GM19238 (cell line): ENCODE data around the gene SLC66A2.
A peak's percentile ranks its signal among the peaks of the same experiment; 100 is the strongest.
"Not testable (repeated sequence)": the region's sequence is repeated elsewhere in the genome, so short reads cannot be mapped to it uniquely, and the experiment has no call there.

Experiments used
- DNase-seq: peaks from one replicate; pipeline ENCODE4 v3.0.0; 2011; ENCODE audit warnings: low spot score; ENCODE audit not compliant: insufficient read length

SLC66A2 gene

DNA sequence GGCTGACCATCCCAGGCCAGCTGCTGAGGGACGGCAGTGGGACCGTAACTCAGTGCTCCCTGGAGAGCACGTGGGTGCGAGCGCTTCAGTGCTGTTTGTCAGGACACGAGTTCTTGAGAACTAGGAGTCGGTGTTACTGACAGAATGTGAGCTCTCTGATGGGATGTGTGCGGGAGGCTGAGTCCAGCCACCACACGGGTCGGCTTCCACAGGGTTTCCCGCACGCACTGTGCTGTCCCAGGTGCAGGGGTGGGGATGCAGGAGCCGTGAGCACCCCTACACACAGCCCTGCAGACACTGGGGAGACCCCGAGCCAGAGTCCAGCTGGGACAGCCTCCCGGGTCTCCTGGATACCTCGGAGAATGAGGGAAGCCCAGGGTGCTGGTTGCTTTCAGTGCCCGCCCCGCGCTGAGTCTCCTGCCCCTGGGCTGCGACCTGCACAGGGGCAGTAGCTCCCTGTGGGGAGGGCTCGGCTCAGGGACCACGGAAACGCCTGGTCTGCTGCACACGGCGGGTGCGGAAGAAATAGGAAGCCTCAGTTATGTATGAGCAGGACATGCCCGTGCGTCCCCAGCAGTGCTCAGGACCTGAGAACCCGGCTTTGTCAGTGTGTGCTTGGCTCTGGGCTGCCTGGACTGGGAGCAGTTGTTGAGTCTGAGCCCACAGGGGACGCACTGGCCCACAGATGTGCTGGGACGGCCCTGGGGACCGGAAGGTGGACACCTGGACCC is 82.5 kb downstream of the SLC66A2 start:
- DNase-seq = no peak

DNA sequence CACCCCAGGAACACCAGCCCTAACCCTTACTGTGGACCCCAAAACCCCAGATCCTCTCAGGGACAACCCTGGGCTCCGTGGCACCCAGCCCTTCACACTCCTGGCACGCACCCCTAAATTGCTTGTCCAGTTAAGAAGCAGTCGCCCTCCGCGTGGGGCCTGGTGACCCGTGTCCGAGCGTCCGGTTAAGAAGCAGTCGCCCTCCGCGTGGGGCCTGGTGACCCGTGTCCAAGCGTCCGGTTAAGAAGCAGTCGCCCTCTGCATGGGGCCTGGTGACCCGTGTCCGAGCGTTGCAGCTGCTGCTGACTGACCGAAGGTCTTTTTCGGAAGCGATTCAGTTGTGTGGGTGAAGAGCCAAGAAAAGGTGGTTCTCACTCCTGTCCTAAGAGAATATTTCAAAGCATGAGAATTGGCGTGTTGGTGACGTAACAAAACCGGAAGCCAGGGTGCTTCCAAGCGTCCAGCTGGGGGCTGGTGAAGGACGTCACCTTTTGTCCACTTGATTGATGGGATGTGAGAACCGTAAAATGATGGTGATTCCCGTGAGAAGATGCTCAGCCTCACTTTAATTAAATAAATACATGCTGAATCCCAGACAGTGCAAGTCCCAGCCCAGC is 83.2 kb downstream of the SLC66A2 start:
- DNase-seq = no peak

DNA sequence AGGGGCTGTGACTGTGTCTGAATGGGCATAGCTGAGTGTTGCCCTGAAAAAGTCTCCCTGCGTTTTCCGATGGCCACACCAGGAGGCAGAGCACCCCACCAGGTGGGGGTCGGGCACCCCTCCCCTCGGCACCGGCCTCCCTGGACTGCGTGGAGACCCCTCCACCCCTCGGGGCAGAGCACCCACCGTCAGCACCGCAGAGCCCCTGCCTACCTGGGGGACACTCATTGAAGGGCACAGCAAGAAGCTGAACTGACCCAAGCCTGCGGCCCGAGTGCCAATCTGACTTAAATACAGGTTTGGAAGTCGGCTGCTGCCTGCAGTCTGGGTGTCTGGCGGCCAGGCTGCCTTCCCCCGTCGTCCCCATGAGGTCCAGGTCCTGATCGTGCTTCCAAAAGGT is 83.8 kb downstream of the SLC66A2 start:
- no peak for DNase-seq

DNA sequence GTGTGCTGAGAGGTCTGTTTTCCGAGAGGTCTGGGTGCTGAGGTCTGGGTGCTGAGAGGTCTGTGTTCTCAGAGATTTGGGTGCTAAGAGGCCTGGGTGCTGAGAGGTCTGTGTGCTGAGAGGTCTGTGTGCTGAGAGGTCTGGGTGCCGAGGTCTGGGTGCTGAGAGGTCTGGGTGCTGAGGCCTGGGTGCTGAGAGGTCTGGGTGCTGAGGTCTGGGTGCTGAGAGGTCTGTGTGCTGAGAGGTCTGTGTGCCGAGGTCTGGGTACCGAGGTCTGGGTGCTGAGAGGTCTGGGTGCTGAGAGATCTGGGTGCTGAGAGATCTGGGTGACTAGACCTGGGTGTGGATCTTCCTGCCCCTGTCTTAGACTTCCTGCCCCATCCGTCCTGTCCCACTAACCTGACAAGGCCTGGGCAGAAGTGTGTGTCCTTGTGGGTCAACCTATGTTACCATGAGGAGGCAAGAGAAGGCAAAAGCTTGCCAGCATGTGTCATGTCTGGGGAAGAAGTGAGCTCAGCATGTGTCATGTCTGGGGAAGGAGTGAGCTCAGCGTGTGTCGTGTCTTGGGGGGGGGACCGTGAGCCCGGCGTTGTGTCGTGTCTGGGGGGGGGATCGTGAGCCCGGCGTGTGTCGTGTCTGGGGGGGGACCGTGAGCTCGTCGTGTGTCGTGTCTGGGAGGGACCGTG is 84.4 kb downstream of the SLC66A2 start:
- no peak for DNase-seq

DNA sequence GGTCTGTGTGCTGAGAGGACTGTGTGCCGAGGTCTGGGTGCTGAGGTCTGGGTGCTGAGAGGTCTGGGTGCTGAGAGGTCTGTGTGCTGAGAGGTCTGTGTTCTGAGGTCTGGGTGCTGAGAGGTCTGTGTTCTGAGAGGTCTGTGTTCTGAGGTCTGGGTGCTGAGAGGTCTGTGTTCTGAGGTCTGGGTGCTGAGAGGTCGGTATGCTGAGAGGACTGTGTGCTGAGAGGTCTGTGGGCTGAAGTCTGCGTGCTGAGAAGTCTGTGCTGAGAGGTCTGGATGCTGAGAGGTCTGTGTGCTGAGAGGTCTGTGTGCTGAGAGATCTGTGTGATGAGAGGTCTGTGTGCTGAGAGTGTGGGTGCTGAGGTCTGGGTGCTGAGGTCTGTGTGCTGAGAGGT is 85.5 kb downstream of the SLC66A2 start:
- DNase-seq = not testable (repeated sequence)

DNA sequence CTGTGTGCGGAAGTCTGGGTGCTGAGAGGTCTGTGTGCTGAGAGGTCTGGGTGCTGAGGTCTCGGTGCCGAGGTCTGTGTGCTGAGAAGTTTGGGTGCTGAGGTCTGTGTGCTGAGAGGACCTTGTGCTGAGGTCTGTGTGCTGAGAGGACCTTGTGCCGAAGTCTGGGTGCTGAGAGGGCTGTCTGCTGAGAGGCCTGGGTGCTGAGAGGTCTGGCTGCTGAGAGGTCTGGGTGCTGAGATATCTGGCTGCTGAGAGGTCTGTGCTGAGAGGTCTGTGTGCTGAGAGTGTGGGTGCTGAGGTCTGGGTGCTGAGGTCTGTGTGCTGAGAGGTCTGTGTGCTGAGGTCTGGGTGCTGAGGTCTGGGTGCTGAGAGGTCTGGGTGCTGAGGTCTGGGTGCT is 86.5 kb downstream of the SLC66A2 start:
- not testable (repeated sequence) for DNase-seq

DNA sequence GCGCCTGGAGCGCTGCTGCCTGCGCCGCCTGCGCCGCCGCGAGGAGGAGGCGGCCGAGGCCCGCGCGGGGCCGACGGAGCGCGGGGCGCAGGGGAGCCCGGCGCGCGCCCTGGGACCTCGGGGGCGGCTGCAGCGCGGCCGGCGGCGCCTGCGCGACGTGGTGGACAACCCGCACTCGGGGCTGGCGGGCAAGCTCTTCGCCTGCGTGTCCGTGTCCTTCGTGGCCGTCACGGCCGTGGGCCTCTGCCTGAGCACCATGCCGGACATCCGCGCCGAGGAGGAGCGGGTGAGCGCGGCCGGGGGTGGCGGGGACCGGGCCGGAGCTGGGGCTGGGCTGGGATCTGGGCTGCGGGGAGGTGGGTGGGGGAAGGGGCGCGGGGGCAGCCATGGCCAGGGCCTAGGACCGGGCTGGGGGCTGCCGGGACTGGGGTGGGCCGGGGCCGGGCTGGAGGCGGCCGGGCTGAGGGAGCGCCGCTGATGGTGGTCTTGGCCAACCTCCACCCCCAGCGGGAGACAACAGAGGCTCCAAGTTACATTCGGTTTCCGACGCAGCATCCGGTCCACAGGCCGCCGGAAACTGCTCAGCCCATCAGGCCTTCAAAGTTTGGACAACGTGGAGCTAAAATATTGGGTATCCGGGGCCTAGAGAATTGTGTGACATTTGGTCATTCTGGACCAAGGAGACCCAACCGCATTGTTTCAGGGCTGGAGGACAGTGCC is 87.3 kb downstream of the SLC66A2 start:
- DNase-seq = no peak

DNA sequence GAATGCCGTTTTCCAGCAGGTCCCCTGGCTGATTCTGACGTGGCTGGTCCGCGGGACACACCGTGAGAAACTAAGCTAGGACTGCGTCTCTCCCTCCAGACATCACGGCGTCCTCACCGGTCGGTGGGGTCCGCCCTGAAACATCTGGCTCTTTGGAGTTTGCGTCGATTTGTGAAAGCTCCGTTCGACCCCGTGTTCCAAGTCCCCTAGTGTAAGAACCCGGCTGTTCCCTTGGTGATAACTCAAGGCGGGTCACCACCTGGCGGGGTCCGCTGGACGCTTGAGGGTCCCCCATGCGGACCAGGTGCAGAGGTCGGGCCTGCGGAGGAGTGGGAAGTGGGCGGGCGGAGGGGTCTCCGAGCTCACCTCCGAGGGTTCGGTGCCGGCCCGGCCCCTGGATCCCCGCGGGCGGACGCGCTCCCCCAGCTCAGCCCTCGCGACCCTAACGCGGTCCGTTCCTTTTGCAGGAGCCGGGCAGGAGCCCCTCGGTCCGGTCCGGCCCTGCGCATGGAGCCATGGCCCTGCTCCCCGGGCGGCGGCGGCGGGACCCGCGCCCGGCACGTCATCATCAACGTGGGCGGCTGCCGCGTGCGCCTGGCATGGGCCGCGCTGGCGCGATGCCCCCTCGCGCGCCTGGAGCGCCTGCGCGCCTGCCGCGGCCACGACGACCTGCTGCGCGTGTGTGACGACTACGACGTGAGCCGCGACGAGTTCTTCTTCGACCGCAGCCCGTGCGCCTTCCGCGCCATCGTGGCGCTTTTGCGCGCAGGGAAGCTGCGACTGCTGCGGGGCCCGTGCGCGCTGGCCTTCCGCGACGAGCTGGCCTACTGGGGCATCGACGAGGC is 88.1 kb downstream of the SLC66A2 start:
- no peak for DNase-seq

DNA sequence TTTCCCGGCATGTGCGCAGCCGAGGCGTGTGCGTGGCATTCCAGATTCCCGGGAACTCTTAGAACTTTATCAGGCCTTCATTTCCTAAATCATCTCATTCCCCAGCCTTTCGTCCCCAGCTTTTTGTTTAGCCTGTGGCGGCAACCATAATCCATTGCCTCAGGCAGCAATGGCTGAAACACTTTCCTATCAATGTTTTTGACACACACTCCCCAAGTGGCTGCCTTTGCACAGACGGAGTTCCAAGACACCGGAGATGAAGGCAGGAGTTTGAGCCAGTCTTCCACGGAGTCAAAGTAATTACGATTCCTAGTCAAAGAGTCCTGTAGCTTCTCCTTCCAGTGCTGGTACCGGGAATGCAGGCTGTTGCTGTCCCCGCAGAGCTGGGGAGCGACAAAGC is 88.9 kb downstream of the SLC66A2 start:
- DNase-seq = no peak

DNA sequence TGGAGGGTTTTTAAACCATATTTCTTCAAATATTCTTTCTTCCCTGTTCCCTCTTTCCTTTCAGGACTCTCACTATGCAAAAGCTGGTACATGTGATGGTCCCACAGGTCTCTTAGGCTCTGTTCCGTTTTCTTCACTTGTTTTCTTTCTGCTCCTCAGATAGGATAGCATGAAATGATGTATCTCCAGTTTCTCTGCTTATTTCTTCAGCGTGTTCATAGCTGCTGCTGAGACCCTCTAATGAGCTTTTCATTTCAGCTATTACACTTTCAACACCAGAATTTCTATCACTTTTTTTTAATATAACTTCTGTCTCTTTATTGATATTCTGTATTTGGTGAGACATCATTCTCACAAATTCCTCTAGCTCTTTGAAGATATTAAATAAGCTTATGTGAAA is 89.8 kb downstream of the SLC66A2 start:
- DNase-seq = no peak

DNA sequence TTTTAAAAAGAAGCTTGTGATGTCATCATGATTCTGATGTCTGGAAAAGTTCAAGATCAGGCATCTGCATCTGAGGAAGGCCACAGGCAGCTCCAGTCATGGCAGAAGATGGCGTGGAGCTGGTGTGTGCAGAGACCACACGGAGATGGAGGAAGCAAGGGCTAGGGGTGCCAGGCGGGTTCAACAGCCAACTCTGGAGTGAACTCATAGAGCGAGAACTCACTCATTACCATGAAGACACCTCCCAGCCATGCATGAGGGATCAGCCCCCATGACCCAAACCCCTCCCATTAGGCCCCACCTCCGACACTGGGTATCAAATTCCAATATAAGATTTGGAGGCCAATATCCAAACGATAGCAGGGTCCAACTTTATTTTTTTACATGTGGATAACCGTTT is 92.1 kb downstream of the SLC66A2 start:
- no peak for DNase-seq

DNA sequence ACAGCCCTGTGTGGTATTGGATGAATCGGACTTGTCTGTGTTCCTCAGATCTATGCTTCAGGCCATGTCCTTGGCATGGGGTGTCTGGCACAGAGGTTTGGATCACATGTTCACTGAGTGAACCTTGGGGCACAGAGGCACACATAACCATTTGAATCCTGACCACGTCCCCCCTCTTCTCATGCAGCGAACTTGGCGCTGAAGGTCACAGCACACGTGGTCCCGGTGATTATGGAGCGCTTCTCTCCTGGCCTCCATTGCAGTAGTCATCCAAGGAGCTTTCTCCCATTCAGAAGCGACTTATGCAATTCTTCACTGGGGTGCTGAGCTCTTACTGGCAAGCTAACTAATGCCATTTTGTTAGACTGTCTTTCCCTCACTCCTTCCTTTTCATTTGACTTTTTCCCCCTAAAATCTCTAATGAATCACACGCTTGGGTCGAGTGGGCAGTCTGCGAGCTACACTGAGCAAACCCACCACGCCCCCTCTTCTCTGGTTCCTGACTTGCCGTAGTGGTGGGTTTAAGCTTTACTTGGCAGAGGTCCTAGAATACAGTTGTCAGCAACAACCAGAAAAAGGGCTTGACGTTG is 94.3 kb downstream of the SLC66A2 start:
- DNase-seq = no peak

DNA sequence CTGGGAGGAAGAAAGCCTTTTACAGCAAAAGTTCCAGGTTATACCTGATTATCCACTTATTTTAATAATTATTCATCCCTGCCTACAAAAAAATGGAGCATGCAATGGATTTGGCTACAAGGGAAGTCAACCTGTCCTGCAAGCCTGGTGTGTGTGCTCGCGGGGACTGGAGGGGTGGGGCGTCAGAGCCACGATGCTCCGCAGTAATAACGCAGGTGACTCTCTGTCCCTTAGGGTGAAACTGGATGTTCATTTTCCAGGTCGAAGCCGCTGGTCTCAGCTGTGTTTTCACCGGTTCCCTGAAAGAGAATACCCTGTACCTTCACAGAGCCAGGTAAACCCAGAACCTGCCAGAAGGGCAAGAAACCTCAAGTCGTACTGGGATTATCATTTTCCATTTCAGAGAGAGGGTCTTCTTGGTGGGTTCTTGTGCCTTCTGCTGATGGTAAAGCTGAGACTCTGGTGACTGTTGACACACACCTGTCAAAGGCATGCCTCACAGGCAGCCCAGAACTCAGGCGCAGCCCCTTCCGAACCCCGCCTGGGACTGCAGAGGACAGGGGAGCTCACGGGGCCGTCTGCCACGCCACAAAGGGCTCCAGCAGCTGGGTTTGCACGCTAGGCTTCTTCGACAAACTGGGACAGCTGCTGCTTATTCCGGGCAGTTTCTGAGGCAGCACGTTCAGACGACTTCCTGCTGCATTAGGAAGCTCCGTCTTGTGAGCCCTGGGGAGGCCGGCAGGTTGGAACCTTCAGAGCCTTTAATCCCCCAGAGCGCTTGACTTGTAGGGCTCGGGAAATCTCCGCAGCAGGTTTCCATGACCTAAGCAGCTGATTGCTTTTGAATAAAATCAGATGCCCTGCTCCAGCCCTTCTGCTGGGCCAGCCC is 95.1 kb downstream of the SLC66A2 start:
- DNase-seq = peak; percentile 77

DNA sequence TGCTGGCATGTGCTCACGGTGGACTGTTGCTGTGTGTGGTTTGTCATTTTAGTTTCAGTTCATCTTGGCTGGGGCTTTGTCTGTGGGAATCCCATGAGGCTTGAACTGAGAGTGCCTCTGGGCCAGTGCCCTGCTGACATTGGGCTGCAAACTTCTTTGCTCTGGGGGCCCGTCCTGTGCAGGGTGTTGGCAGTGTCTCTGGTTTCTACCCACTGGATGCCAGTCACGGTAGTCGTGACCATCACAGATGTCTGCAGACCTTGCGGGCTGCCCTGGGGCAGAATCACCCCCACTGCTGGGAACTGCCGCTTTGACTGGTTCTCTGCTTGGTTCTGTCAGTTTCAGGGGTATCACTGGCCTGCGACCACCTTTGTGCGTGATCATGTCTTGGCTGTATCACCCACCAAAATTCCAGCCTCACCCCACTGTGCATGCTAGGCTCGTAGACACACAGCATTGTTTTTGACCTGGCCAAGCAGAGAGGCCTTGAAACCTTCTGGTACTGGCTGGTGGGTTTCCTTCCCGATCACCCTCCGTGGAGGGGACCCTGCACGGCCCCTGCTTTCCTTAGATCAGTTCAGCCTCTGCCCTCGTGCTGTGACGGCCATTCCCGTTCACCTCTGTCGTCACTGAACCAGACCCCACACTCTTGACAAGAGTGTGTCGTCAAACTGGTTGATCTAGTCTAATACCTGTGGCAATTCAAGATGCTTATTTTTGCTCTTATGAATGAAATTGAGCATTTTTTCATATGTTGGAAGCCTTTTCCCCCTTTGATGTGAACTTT is 96.1 kb downstream of the SLC66A2 start:
- peak; percentile 66 for DNase-seq

DNA sequence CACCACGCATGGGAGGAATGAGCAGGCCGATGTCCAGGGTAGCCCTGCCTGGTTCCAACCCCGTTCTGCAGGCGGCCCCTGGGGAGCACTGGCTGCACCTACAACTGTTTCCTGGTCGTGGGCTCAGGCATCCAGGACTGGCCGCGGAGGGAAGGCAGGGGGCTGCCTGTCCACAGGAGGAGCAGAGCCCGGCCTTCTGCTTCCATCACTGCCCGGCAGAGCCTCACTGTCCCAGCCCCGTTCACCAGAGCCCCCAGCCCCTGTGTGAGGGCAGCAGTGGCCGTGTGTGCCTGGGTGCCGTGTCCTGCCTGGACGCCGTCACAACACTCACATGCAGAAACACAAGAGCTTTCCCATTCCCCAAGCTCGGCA is 97.5 kb downstream of the SLC66A2 start:
- DNase-seq = no peak

DNA sequence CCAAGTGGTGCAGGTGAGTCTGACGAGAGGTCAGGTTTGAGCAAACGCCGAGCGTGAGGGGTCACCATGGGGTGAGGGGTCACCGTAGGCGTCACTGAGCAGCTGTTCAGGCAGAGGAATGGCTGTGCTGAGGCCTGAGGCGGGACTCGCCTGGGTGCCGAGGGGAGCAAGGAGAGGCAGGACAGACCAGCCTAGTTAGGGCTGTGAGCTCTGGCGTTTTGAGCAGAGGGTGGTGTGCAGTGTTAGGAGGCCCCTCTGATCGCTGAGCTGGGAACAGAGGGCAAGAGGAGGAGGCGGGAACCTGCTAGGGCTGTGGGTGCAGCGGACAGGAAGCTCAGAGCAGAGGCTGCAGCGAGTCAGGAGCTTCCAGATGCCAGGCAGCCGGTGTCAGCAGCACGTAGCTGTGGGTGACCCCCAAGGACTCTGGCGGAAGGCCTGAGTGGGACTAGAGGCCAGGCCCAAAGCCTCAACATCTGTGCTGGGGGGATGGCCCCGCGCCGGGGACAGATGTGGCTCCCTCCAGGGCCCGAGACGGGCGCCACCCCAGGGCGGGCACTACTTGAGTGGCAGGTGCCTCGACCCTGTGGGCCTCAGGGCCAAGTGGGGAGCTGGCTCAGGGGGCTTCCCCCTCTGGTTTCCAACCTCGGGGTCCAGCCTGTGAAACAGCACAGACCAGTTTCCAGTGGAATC is 98.0 kb downstream of the SLC66A2 start:
- DNase-seq = no peak

DNA sequence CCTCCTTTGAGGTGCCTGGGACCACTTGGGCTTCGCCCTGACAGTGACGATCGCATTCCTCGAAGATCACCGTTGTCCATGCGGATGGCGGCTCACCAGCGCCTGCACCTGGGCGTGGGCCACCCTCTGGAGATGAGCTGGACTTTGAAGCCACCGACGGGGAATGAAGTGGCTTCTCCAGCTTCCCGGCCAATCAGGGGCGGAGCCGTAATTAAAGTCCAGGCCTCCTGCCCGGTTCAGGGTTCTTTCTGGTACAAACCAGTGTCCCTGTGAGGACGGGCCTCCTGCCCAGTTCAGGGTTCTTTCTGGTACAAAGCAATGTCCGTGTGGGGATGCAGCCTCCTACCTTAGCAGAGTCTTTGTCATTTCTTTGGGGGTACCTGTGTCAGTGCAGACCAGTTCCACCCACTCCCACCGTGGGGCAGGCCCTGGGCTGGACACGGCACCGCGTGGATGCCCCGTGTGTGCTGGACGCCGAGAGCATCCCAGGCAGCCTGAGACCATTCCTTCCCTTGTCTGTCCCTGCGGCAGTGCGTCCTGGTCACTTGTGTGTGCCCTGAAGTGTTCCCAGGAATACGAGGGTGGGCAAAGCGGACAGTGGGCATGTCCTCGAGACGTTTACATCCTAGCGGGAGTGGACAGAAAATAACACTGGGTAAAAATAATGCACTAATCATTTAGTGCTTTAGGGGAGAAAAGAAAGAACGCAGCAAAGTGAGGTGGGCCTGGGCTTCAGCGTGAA is 98.7 kb downstream of the SLC66A2 start:
- no peak for DNase-seq
